OCI-LY7 (cell line): Measurements from ENCODE around the gene IZUMO4.

ENCODE experiments used
- EZH2phosphoT487 ChIP-seq: fragments of 200-600 bp; sonication (generic); IDR thresholded peaks from 2 replicates; pipeline ENCODE4 v1.6.1; 2018; ENCODE audit warnings: low read depth, borderline replicate concordance, mild to moderate bottlenecking, mixed run types, antibody characterized with exemption, low read length, moderate library complexity, mixed read lengths
- TF ChIP-seq, protein P1 (sequence below): fragments of 200-600 bp; sonication (generic); conservative IDR thresholded peaks from 2 replicates; pipeline ENCODE4 v1.5.1; 2014; ENCODE audit warnings: mild to moderate bottlenecking, antibody characterized with exemption, low read length, moderate library complexity, mixed read lengths

DNA sequence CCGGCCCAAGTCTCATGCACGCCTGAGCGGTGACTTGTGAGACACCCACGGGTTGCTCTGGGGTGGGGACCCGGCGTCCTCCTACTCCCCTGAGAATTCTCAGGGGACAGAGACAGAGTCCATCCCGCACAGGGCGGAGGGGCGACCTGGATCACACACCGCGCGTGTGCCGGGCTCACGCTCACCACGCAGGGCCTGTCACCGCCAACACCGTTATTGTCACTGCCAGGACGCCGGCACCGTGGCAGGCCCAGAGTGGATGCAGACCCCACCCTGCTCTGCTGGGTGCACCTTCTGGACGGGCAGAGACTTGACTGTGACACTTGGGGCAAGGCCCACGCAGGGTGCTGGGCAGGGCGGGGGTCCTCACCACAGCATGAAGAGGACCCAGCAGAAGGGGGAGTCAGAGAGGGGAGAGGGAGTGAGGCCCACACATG lies 16.8 kb upstream of the IZUMO4 start:
- TF ChIP-seq, protein P1, sequence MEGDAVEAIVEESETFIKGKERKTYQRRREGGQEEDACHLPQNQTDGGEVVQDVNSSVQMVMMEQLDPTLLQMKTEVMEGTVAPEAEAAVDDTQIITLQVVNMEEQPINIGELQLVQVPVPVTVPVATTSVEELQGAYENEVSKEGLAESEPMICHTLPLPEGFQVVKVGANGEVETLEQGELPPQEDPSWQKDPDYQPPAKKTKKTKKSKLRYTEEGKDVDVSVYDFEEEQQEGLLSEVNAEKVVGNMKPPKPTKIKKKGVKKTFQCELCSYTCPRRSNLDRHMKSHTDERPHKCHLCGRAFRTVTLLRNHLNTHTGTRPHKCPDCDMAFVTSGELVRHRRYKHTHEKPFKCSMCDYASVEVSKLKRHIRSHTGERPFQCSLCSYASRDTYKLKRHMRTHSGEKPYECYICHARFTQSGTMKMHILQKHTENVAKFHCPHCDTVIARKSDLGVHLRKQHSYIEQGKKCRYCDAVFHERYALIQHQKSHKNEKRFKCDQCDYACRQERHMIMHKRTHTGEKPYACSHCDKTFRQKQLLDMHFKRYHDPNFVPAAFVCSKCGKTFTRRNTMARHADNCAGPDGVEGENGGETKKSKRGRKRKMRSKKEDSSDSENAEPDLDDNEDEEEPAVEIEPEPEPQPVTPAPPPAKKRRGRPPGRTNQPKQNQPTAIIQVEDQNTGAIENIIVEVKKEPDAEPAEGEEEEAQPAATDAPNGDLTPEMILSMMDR = no peak
- TF ChIP-seq EZH2phosphoT487 = no peak
